ENCODE data around the gene WWC1. TPM values are rescaled to one million over a fixed set of nuclear protein-coding genes. Genes with fewer than 3 reads are reported as not detected.

The WWC1 gene
- total and polyA plus RNA-seq, 2 experiments from 2014 or later: 27.6 to 27.8 TPM

DNA sequence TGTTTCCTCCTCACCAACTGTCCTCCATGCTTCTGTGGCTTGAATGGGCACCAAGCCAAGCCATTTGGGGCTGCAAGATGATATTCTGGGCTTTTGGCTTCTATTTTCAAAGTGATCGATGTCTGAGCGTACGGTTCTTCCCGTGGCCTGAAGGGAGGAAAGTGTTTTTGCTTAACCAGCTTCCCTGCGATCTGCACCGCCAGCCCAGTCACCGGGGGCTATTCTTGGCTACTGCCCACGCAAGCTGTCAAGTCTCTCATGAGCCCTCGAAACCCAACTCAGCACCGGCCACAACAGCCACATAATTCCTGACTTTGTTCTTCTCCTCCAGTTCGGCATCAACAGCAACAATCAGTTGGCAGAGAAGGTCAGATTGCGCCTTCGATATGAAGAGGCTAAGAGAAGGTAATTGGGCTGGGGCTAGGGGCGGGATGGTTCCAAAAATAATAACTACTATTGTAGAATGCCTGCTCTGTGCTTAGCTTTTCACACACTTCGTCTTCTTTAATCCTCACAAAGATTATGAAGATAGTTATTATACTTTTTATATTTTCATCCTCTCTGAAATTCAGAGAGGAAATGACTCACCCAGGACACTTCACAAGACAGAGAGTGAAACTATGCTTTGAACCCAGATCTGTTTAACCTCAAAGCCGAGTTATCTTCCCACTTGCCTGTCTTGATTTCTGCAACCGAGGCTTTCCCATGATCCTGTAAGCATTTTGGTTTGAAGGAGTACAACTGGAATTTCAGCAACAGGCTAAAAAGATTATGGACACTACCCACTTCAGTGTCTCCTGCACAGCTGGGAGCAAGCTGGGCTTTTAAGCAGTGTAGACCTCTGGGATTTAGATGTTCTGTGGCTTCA, 118.4 kb downstream of the WWC1 start:
- H4K20me1 ChIP-seq (ENCODE audit: insufficient read depth, poor library complexity, severe bottlenecking): no peaks in the 10 kb centered on the region
- H3K27ac ChIP-seq: no peak overlapping the region
- H3K4me1 ChIP-seq (ENCODE audit: insufficient read depth): no peaks in the 10 kb centered on the region
- H3K9me3 ChIP-seq (ENCODE audit: low read depth): no peaks in the 10 kb centered on the region
- H3K27me3 ChIP-seq: no peaks in the 10 kb centered on the region
- 70% methylated on average over 17 of the region's 17 CpGs for WGBS (ENCODE audit: low lambda C conversion rate, missing lambda C conversion rate)
- no peak overlapping the region for H2AFZ ChIP-seq
- H3K9me2 ChIP-seq (replicated peaks; ENCODE audit: insufficient read depth): no peaks in the 10 kb centered on the region
- H3K36me3 ChIP-seq (replicated peaks; ENCODE audit: insufficient read depth, low read depth): no peaks in the 10 kb centered on the region
- TF ChIP-seq EZH2phosphoT487 (IDR thresholded peaks at IDR 0.05; ENCODE audit: low read depth, severe bottlenecking, unreplicated experiment): no peak
- TF ChIP-seq EZH2 (IDR thresholded peaks at IDR 0.05; ENCODE audit: borderline replicate concordance): no peak
- TF ChIP-seq, protein P1, sequence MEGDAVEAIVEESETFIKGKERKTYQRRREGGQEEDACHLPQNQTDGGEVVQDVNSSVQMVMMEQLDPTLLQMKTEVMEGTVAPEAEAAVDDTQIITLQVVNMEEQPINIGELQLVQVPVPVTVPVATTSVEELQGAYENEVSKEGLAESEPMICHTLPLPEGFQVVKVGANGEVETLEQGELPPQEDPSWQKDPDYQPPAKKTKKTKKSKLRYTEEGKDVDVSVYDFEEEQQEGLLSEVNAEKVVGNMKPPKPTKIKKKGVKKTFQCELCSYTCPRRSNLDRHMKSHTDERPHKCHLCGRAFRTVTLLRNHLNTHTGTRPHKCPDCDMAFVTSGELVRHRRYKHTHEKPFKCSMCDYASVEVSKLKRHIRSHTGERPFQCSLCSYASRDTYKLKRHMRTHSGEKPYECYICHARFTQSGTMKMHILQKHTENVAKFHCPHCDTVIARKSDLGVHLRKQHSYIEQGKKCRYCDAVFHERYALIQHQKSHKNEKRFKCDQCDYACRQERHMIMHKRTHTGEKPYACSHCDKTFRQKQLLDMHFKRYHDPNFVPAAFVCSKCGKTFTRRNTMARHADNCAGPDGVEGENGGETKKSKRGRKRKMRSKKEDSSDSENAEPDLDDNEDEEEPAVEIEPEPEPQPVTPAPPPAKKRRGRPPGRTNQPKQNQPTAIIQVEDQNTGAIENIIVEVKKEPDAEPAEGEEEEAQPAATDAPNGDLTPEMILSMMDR (IDR thresholded peaks at IDR 0.05; ENCODE audit: poor library complexity): no peak
- H3K79me2 ChIP-seq: no peaks in the 10 kb centered on the region
- no peak overlapping the region for H3K4me2 ChIP-seq
- DNase-seq (ENCODE audit: low spot score): no peak
- no peak overlapping the region for H3K4me3 ChIP-seq

DNA sequence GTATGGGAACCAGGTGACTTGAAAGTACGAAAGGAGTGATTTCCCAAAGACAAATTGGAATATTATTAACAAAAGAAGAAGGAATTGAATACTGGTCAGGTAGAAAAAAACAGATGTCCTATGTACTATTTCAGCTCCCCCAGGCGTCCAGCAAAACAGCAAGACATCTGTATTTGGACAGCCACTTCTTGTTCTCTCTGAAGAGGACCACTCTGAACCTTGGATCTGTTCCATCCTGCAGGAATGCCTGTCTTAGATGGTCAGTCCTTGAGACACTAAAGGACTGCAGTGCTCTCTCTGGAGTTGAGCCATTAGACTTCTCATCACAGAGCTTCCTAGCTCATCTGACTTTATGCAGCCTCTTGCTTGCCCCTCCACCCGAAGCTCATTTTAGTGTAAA, 120.4 kb downstream of the WWC1 start:
- TF ChIP-seq EZH2phosphoT487 (IDR thresholded peaks at IDR 0.05; ENCODE audit: low read depth, severe bottlenecking, unreplicated experiment) (no peak), EZH2 (IDR thresholded peaks at IDR 0.05; ENCODE audit: borderline replicate concordance) (no peak)
- TF ChIP-seq, protein P1 (IDR thresholded peaks at IDR 0.05; ENCODE audit: poor library complexity): no peak
- no peak overlapping the region for H3K27ac ChIP-seq
- H3K9me3 ChIP-seq (ENCODE audit: low read depth): no peaks in the 10 kb centered on the region
- no peaks in the 10 kb centered on the region for H3K79me2 ChIP-seq
- H3K4me3 ChIP-seq: no peak overlapping the region
- no peak for DNase-seq (ENCODE audit: low spot score)
- H3K27me3 ChIP-seq: no peaks in the 10 kb centered on the region
- no peak overlapping the region for H3K4me2 ChIP-seq
- H2AFZ ChIP-seq: no peak overlapping the region
- no peaks in the 10 kb centered on the region for H3K9me2 ChIP-seq (replicated peaks; ENCODE audit: insufficient read depth)
- no peaks in the 10 kb centered on the region for H3K36me3 ChIP-seq (replicated peaks; ENCODE audit: insufficient read depth, low read depth)
- 88% methylated on average over 3 of the region's 3 CpGs for WGBS (ENCODE audit: low lambda C conversion rate, missing lambda C conversion rate)
- H3K4me1 ChIP-seq (ENCODE audit: insufficient read depth): no peaks in the 10 kb centered on the region
- H4K20me1 ChIP-seq (ENCODE audit: insufficient read depth, poor library complexity, severe bottlenecking): no peaks in the 10 kb centered on the region

DNA sequence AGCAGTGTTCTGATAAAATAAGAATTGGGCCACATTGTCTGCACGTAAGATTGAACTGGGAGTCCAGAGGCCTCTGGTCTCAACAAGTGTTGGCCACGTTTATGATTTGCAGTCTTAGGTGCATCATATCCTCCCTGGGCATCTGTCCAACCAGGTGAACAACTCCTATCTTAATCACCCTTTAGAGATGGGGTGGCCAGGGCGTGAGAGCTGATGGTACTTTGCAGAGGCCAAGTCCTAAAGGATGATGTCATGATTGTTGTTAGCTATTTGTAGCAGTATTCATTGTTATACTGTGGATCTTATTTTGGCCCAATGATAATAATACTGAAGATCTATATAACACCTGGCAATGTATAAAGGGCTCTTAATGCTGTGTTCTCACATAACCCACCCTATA, 121.6 kb downstream of the WWC1 start:
- H3K9me3 ChIP-seq (ENCODE audit: low read depth): no peaks in the 10 kb centered on the region
- H3K4me1 ChIP-seq (ENCODE audit: insufficient read depth): no peaks in the 10 kb centered on the region
- TF ChIP-seq, protein P1 (IDR thresholded peaks at IDR 0.05; ENCODE audit: poor library complexity): no peak
- TF ChIP-seq EZH2phosphoT487 (IDR thresholded peaks at IDR 0.05; ENCODE audit: low read depth, severe bottlenecking, unreplicated experiment) (no peak), EZH2 (IDR thresholded peaks at IDR 0.05; ENCODE audit: borderline replicate concordance) (no peak)
- H3K9me2 ChIP-seq (replicated peaks; ENCODE audit: insufficient read depth): no peaks in the 10 kb centered on the region
- no peak overlapping the region for H3K4me2 ChIP-seq
- DNase-seq (ENCODE audit: low spot score): no peak
- no peaks in the 10 kb centered on the region for H3K79me2 ChIP-seq
- H3K36me3 ChIP-seq (replicated peaks; ENCODE audit: insufficient read depth, low read depth): no peaks in the 10 kb centered on the region
- no peak overlapping the region for H3K4me3 ChIP-seq
- H2AFZ ChIP-seq: no peak overlapping the region
- H4K20me1 ChIP-seq (ENCODE audit: insufficient read depth, poor library complexity, severe bottlenecking): no peaks in the 10 kb centered on the region
- no peak overlapping the region for H3K27ac ChIP-seq
- WGBS (ENCODE audit: low lambda C conversion rate, missing lambda C conversion rate): 88% methylated on average over 3 of the region's 3 CpGs
- no peaks in the 10 kb centered on the region for H3K27me3 ChIP-seq
